GM23338 (cell line): ENCODE results near the gene SLC2A6. TPM values are rescaled to one million over a fixed set of nuclear protein-coding genes. Genes with fewer than 3 reads are reported as not detected.
A peak's percentile ranks its signal among the peaks of the same experiment; 100 is the strongest.

ENCODE experiments used
- ATAC-seq: fragments of 200-7000 bp; cut with Tn5 transposase; 3 replicates; pipeline ENCODE4 v1.9.1; 2020
- DNase-seq: peaks from one replicate; pipeline ENCODE4 v3.0.0-alpha.2; 2015; ENCODE audit warnings: low spot score
- H2AFZ ChIP-seq: fragments of 200-600 bp; sonication (generic); 2 replicates; pipeline ENCODE4 v1.8.0; 2016; ENCODE audit warnings: antibody characterized with exemption, mild to moderate bottlenecking, moderate library complexity
- H3F3A ChIP-seq: fragments of 200-600 bp; sonication (generic); replicated peaks from 2 replicates; pipeline ENCODE4 v1.8.0; 2017; ENCODE audit warnings: antibody characterized with exemption, mixed run types, low read depth
- H3K27ac ChIP-seq: fragments of 200-600 bp; sonication (generic); 2 replicates; pipeline ENCODE4 v1.6.1; 2016; ENCODE audit warnings: low read depth
- H3K27me3 ChIP-seq: fragments of 200-600 bp; sonication (generic); 2 replicates; pipeline ENCODE4 v1.8.0; 2016; ENCODE audit warnings: mild to moderate bottlenecking, mixed run types, moderate library complexity; ENCODE audit not compliant: insufficient read depth
- H3K36me3 ChIP-seq: fragments of 200-600 bp; sonication (generic); 2 replicates; pipeline ENCODE4 v1.8.0; 2016; ENCODE audit warnings: mild to moderate bottlenecking; ENCODE audit not compliant: insufficient read depth
- H3K4me1 ChIP-seq: fragments of 200-600 bp; sonication (generic); 2 replicates; pipeline ENCODE4 v1.8.0; 2016; ENCODE audit warnings: mild to moderate bottlenecking, moderate library complexity; ENCODE audit not compliant: insufficient read depth
- H3K4me2 ChIP-seq: fragments of 200-600 bp; sonication (generic); 2 replicates; pipeline ENCODE4 v1.7.1; 2017; ENCODE audit warnings: mixed run types
- H3K4me3 ChIP-seq: fragments of 200-600 bp; sonication (generic); 2 replicates; pipeline ENCODE4 v1.6.1; 2016; ENCODE audit warnings: mixed run types
- H3K79me2 ChIP-seq: fragments of 200-600 bp; sonication (generic); replicated peaks from 2 replicates; pipeline ENCODE4 v1.8.0; 2017; ENCODE audit warnings: mild to moderate bottlenecking; ENCODE audit not compliant: insufficient read depth
- H3K9me2 ChIP-seq: fragments of 200-600 bp; sonication (generic); 2 replicates; pipeline ENCODE4 v1.8.0; 2017; ENCODE audit not compliant: insufficient read depth
- H4K20me1 ChIP-seq: fragments of 200-600 bp; sonication (generic); replicated peaks from 2 replicates; pipeline ENCODE4 v1.8.0; 2017; ENCODE audit warnings: mild to moderate bottlenecking; ENCODE audit not compliant: insufficient read depth
- H3K27ac Mint-ChIP-seq: 2 replicates; pipeline ENCODE4 v1.8.0; 2020; ENCODE audit warnings: inconsistent platforms, mild to moderate bottlenecking, moderate library complexity, mixed read lengths
- H3K27me3 Mint-ChIP-seq: 3 replicates; pipeline ENCODE4 v1.8.0; 2022; ENCODE audit warnings: low read depth, mild to moderate bottlenecking, moderate library complexity, mixed read lengths, inconsistent platforms; ENCODE audit not compliant: insufficient read depth, poor library complexity
- H3K36me3 Mint-ChIP-seq: 3 replicates; pipeline ENCODE4 v1.8.0; 2021; ENCODE audit warnings: low read depth, mild to moderate bottlenecking, inconsistent platforms, moderate library complexity, mixed read lengths
- H3K4me1 Mint-ChIP-seq: 3 replicates; pipeline ENCODE4 v1.8.0; 2020; ENCODE audit warnings: mild to moderate bottlenecking, inconsistent platforms, mixed read lengths
- H3K4me3 Mint-ChIP-seq: 3 replicates; pipeline ENCODE4 v1.8.0; 2021; ENCODE audit warnings: moderate library complexity, mild to moderate bottlenecking, inconsistent platforms, mixed read lengths
- H3K9me3 Mint-ChIP-seq: 3 replicates; pipeline ENCODE4 v1.8.0; 2020; ENCODE audit warnings: moderate library complexity, mild to moderate bottlenecking, inconsistent platforms, mixed read lengths
- CREB1 ChIP-seq: fragments of 250-450 bp; sonication (Bioruptor Pico); IDR thresholded peaks from 2 replicates; pipeline ENCODE4 v1.5.0; 2020; ENCODE audit warnings: low read depth, mild to moderate bottlenecking, moderate library complexity
- EZH2phosphoT487 ChIP-seq: fragments of 200-600 bp; sonication (generic); IDR thresholded peaks from one replicate; pipeline ENCODE4 v1.8.1; 2018; ENCODE audit warnings: antibody characterized with exemption; ENCODE audit not compliant: unreplicated experiment
- JUNB ChIP-seq: IDR thresholded peaks from one replicate; pipeline ENCODE4 v1.6.1; 2016; ENCODE audit warnings: antibody characterized with exemption; ENCODE audit not compliant: unreplicated experiment
- NANOG ChIP-seq: IDR thresholded peaks from 2 replicates; pipeline ENCODE4 v1.6.1; 2016; ENCODE audit warnings: antibody characterized with exemption, borderline replicate concordance
- POLR2AphosphoS5 ChIP-seq: IDR thresholded peaks from 2 replicates; pipeline ENCODE4 v1.6.1; 2016; ENCODE audit warnings: antibody characterized with exemption, low read depth
- ZNF114 ChIP-seq: fragments of 250-450 bp; sonication (Bioruptor Pico); IDR thresholded peaks from 2 replicates; pipeline ENCODE4 v1.5.0; 2020; ENCODE audit warnings: mild to moderate bottlenecking, moderate library complexity
- ZNF331 ChIP-seq: fragments of 250-450 bp; sonication (Bioruptor Pico); IDR thresholded peaks from 2 replicates; pipeline ENCODE4 v1.5.0; 2020; ENCODE audit warnings: low read depth, mild to moderate bottlenecking, moderate library complexity
- polyA plus RNA-seq: library from polyadenylated mRNA; unstranded; fragments of >200 nt; fragmentation: Nextera tagmentation; extraction: Ambion mirVana; gene quantifications from 2 replicates; pipeline ENCODE4 v1.2.1, GENCODE V29; 2016
- total RNA-seq: library from RNA; depleted of rRNA; stranded (reverse); fragments of >200 nt; shearing (Covaris generic); gene quantifications from 2 replicates; pipeline ENCODE4 v1.2.3, GENCODE V29; 2014
- TF ChIP-seq, protein P1 (sequence below): IDR thresholded peaks from 2 replicates; pipeline ENCODE4 v1.6.1; 2016; ENCODE audit warnings: antibody characterized with exemption
- TF ChIP-seq, protein P2 (sequence below): IDR thresholded peaks from one replicate; pipeline ENCODE4 v1.6.1; 2018; ENCODE audit warnings: antibody characterized with exemption; ENCODE audit not compliant: unreplicated experiment
- TF ChIP-seq, protein P3 (sequence below), 2 experiments: fragments of 200-600 bp in 1 of 2; sonication (generic) in 1 of 2; conservative IDR thresholded peaks; 2 replicates each; pipeline versions ENCODE4 v1.5.1 to v1.6.1; 2016 to 2017; ENCODE audit warnings: antibody characterized with exemption in 2 of 2, low read depth in 2 of 2, mild to moderate bottlenecking in 2 of 2, moderate library complexity in 1 of 2

SLC2A6 gene
- total and polyA plus RNA-seq, 2 experiments from 2014 or later: 17.5 to 39.3 TPM

DNA sequence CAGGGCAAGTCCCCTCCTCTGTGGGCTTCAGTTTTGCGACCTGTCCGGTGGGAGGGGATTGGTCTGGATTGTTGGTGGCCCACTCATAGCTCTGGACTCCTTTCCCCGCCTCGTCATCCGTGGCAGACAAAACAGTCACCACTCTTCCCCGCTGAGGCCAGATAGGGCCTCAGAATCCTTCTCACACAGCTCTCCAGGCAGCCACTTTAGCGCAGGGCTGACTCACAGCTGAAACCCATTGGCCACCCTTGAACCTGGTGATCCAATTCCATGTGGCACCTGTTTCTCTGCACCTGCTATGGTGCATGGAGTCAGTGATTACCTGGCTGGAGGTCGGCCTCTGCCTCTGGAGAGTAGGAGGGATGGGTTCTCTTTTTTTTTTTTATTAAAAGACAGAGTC is 34.9 kb downstream of the SLC2A6 start:
- Mint-ChIP-seq H3K27ac (no peak overlapping the region), H3K9me3 (no peaks in the 10 kb centered on the region), H3K27me3 (peaks cover 2% of the 10 kb centered on the region), H3K4me3 (no peak overlapping the region), H3K4me1 (no peaks in the 10 kb centered on the region), H3K36me3 (no peaks in the 10 kb centered on the region; the same call in 2 of the 3 replicates)
- H3K27me3 ChIP-seq: no peaks in the 10 kb centered on the region
- DNase-seq (no peak), ATAC-seq (no peak)
- no peaks in the 10 kb centered on the region for H3F3A ChIP-seq
- no peaks in the 10 kb centered on the region for H4K20me1 ChIP-seq
- H3K4me3 ChIP-seq: no peak overlapping the region
- H3K79me2 ChIP-seq: no peaks in the 10 kb centered on the region
- H2AFZ ChIP-seq: no peak overlapping the region
- H3K36me3 ChIP-seq: no peaks in the 10 kb centered on the region
- H3K9me2 ChIP-seq: no peaks in the 10 kb centered on the region
- H3K27ac ChIP-seq: no peak overlapping the region
- H3K4me1 ChIP-seq: no peaks in the 10 kb centered on the region
- TF ChIP-seq JUNB: no peak
- no peak for TF ChIP-seq POLR2AphosphoS5
- TF ChIP-seq CREB1 (CRISPR knock-in tag): no peak
- TF ChIP-seq ZNF114: no peak
- TF ChIP-seq EZH2phosphoT487: no peak
- TF ChIP-seq, protein P1, sequence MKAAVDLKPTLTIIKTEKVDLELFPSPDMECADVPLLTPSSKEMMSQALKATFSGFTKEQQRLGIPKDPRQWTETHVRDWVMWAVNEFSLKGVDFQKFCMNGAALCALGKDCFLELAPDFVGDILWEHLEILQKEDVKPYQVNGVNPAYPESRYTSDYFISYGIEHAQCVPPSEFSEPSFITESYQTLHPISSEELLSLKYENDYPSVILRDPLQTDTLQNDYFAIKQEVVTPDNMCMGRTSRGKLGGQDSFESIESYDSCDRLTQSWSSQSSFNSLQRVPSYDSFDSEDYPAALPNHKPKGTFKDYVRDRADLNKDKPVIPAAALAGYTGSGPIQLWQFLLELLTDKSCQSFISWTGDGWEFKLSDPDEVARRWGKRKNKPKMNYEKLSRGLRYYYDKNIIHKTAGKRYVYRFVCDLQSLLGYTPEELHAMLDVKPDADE: no peak
- TF ChIP-seq, protein P2, sequence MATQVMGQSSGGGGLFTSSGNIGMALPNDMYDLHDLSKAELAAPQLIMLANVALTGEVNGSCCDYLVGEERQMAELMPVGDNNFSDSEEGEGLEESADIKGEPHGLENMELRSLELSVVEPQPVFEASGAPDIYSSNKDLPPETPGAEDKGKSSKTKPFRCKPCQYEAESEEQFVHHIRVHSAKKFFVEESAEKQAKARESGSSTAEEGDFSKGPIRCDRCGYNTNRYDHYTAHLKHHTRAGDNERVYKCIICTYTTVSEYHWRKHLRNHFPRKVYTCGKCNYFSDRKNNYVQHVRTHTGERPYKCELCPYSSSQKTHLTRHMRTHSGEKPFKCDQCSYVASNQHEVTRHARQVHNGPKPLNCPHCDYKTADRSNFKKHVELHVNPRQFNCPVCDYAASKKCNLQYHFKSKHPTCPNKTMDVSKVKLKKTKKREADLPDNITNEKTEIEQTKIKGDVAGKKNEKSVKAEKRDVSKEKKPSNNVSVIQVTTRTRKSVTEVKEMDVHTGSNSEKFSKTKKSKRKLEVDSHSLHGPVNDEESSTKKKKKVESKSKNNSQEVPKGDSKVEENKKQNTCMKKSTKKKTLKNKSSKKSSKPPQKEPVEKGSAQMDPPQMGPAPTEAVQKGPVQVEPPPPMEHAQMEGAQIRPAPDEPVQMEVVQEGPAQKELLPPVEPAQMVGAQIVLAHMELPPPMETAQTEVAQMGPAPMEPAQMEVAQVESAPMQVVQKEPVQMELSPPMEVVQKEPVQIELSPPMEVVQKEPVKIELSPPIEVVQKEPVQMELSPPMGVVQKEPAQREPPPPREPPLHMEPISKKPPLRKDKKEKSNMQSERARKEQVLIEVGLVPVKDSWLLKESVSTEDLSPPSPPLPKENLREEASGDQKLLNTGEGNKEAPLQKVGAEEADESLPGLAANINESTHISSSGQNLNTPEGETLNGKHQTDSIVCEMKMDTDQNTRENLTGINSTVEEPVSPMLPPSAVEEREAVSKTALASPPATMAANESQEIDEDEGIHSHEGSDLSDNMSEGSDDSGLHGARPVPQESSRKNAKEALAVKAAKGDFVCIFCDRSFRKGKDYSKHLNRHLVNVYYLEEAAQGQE: no peak
- no peak for TF ChIP-seq NANOG
- no peak for TF ChIP-seq ZNF331
- no peak overlapping the region for H3K4me2 ChIP-seq

DNA sequence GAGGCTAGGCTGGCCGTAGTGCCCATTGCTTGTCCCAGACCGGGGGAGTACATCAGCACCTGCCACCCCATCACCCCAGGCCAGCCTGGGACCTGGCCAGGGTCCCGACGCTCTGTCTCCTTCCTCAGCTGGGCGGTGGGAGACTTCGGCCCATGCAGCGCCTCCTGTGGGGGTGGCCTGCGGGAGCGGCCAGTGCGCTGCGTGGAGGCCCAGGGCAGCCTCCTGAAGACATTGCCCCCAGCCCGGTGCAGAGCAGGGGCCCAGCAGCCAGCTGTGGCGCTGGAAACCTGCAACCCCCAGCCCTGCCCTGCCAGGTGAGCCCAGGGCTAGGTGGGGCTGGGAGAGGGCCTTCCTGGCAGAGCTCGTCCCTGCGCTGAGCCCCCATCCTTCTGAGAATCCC is 35.7 kb downstream of the SLC2A6 start:
- no peak overlapping the region for H3K4me3 ChIP-seq
- H3K36me3 Mint-ChIP-seq: no peaks in the 10 kb centered on the region; the same call in 2 of the 3 replicates
- no peak overlapping the region for H3K27ac Mint-ChIP-seq
- H3K27ac ChIP-seq: no peak overlapping the region
- no peaks in the 10 kb centered on the region for H3K27me3 Mint-ChIP-seq
- H3K4me1 Mint-ChIP-seq: no peaks in the 10 kb centered on the region
- H3F3A ChIP-seq: no peaks in the 10 kb centered on the region
- ATAC-seq: peak; percentile 64
- no peak overlapping the region for H2AFZ ChIP-seq
- DNase-seq: no peak
- H3K79me2 ChIP-seq: no peaks in the 10 kb centered on the region
- H3K36me3 ChIP-seq: no peaks in the 10 kb centered on the region
- TF ChIP-seq, protein P3, sequence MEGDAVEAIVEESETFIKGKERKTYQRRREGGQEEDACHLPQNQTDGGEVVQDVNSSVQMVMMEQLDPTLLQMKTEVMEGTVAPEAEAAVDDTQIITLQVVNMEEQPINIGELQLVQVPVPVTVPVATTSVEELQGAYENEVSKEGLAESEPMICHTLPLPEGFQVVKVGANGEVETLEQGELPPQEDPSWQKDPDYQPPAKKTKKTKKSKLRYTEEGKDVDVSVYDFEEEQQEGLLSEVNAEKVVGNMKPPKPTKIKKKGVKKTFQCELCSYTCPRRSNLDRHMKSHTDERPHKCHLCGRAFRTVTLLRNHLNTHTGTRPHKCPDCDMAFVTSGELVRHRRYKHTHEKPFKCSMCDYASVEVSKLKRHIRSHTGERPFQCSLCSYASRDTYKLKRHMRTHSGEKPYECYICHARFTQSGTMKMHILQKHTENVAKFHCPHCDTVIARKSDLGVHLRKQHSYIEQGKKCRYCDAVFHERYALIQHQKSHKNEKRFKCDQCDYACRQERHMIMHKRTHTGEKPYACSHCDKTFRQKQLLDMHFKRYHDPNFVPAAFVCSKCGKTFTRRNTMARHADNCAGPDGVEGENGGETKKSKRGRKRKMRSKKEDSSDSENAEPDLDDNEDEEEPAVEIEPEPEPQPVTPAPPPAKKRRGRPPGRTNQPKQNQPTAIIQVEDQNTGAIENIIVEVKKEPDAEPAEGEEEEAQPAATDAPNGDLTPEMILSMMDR (conservative IDR thresholded peaks at IDR 0.05; ENCODE audit: low read depth in 2 of 2): peak in 1 of 2 experiments; percentile 21; a peak in 2 of 4 replicates
- no peak for TF ChIP-seq EZH2phosphoT487
- no peaks in the 10 kb centered on the region for H3K27me3 ChIP-seq
- no peaks in the 10 kb centered on the region for H4K20me1 ChIP-seq
- H3K9me3 Mint-ChIP-seq: no peaks in the 10 kb centered on the region
- no peaks in the 10 kb centered on the region for H3K4me1 ChIP-seq
- H3K9me2 ChIP-seq: no peaks in the 10 kb centered on the region
- no peak overlapping the region for H3K4me3 Mint-ChIP-seq
- no peak overlapping the region for H3K4me2 ChIP-seq
